Measurements from ENCODE around the gene N4BP2L1.

Gene N4BP2L1

GRCh38 chr13:32427852-32428580 is at the start of gene N4BP2L1:
Gene N4BP2L1, minus strand, starts transcription at chr13:32428130. Its CDS starts 48 bp downstream, at chr13:32428082.
- DNase-seq, result peak; percentile 74 to 75

GRCh38 chr13:32476892-32477291 is 49.0 kb upstream of the N4BP2L1 start:
- DNase-seq, result no peak

- DNase-seq, result no peak
Observed at GRCh38 chr13:32476021-32476731, 48.2 kb upstream of the N4BP2L1 start.

- DNase-seq, result no peak
Observed at GRCh38 chr13:32474999-32475792, 47.3 kb upstream of the N4BP2L1 start.

- DNase-seq, result no peak
Observed at GRCh38 chr13:32473650-32474049, 45.7 kb upstream of the N4BP2L1 start.

- DNase-seq, result no peak
Observed at GRCh38 chr13:32472194-32472621, 44.3 kb upstream of the N4BP2L1 start.

GRCh38 chr13:32471187-32471922 is 43.4 kb upstream of the N4BP2L1 start:
- no peak for DNase-seq

GRCh38 chr13:32468502-32469142 is 40.7 kb upstream of the N4BP2L1 start:
- no peak for DNase-seq

- DNase-seq, result no peak
Observed at GRCh38 chr13:32456591-32456990, 28.7 kb upstream of the N4BP2L1 start.

GRCh38 chr13:32455594-32455903 is 27.6 kb upstream of the N4BP2L1 start:
- DNase-seq, result no peak

- no peak for DNase-seq
Observed at GRCh38 chr13:32454886-32455593, 27.1 kb upstream of the N4BP2L1 start.

GRCh38 chr13:32453981-32454380 is 26.1 kb upstream of the N4BP2L1 start:
- DNase-seq, result no peak

GRCh38 chr13:32448972-32449371 is 21.0 kb upstream of the N4BP2L1 start:
- DNase-seq, result no peak

GRCh38 chr13:32447894-32448623 is 20.1 kb upstream of the N4BP2L1 start:
- DNase-seq, result no peak

- no peak for DNase-seq
Observed at GRCh38 chr13:32446773-32447465, 19.0 kb upstream of the N4BP2L1 start.

GRCh38 chr13:32446220-32446619 is 18.3 kb upstream of the N4BP2L1 start:
- DNase-seq, result no peak

- no peak for DNase-seq
Observed at GRCh38 chr13:32445461-32445860, 17.5 kb upstream of the N4BP2L1 start.

- DNase-seq, result no peak
Observed at GRCh38 chr13:32443111-32443510, 15.2 kb upstream of the N4BP2L1 start.

GRCh38 chr13:32438871-32439270 is 10.9 kb upstream of the N4BP2L1 start:
- no peak for DNase-seq

GRCh38 chr13:32432856-32433255 is 4.9 kb upstream of the N4BP2L1 start:
- no peak for DNase-seq

Data from stimulated activated CD4-positive, alpha-beta T cell treated with anti-CD3 and anti-CD28 coated beads, Interleukin-2, amount 100 ng/mL, for 48 hours (primary cell).